ENCODE results near the gene TOP3B.

Gene TOP3B

DNA sequence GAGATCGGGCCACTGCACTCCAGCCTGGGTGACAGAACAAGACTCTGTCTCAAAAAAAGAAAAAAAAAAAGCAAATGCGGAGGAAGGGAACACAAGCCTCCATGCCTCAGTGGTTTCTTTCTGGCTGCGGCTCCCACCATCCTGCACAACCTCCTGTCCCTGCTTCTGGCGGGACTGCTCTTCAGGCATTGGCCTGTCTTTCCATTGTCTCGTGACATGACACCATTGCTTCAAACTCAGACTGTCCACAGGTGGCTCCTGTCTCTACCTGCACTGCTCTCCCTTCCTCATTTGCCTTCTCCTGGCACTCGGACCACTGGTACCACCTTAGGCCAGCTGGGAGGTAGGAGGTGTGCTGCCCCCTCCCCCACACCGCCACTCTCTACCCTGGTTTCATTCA is 19.3 kb downstream of the TOP3B start:
- H3K4me1 ChIP-seq, result no peaks in the 10 kb centered on the region
- H3K27me3 ChIP-seq, result no peaks in the 10 kb centered on the region
- H3K27ac ChIP-seq, result no peak overlapping the region
- no peaks in the 10 kb centered on the region for H3K9me3 ChIP-seq
- TF ChIP-seq, protein P1, sequence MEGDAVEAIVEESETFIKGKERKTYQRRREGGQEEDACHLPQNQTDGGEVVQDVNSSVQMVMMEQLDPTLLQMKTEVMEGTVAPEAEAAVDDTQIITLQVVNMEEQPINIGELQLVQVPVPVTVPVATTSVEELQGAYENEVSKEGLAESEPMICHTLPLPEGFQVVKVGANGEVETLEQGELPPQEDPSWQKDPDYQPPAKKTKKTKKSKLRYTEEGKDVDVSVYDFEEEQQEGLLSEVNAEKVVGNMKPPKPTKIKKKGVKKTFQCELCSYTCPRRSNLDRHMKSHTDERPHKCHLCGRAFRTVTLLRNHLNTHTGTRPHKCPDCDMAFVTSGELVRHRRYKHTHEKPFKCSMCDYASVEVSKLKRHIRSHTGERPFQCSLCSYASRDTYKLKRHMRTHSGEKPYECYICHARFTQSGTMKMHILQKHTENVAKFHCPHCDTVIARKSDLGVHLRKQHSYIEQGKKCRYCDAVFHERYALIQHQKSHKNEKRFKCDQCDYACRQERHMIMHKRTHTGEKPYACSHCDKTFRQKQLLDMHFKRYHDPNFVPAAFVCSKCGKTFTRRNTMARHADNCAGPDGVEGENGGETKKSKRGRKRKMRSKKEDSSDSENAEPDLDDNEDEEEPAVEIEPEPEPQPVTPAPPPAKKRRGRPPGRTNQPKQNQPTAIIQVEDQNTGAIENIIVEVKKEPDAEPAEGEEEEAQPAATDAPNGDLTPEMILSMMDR (IDR thresholded peaks at IDR 0.05), result no peak
- H3K36me3 ChIP-seq, result peaks cover 65 to 100% (median 95%) of the 10 kb centered on the region in 3 donors
- DNase-seq, result no peak
- intact Hi-C loops (cut with DNase I; ENCODE audit: low total_unique reads), result no loop called here
- no peak overlapping the region for H3K4me3 ChIP-seq

DNA sequence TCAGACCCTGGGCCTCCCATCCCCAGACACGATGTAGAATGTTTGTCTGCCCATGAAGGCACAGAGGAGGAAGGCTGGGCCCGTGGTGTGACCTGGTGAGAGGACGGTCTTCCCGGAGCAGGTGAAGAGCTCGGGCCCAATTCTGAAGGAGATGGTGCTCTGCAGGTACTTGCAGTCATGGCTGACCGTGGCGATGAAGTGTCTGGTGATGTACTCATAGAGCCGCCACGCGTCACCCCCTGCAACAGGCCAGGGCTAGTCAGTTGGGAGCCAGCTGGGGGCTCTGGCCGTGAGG is 20.0 kb downstream of the TOP3B start:
- Histone ChIP-seq H3K9me3 (no peaks in the 10 kb centered on the region), H3K4me3 (no peak overlapping the region), H3K4me1 (no peaks in the 10 kb centered on the region), H3K27ac (no peak overlapping the region), H3K36me3 (peaks cover 59 to 100% (median 94%) of the 10 kb centered on the region in 3 donors), H3K27me3 (no peaks in the 10 kb centered on the region)
- intact Hi-C loops (cut with DNase I; ENCODE audit: low total_unique reads), result no loop called here
- DNase-seq, result no peak
- TF ChIP-seq, protein P1 (IDR thresholded peaks at IDR 0.05), result no peak

DNA sequence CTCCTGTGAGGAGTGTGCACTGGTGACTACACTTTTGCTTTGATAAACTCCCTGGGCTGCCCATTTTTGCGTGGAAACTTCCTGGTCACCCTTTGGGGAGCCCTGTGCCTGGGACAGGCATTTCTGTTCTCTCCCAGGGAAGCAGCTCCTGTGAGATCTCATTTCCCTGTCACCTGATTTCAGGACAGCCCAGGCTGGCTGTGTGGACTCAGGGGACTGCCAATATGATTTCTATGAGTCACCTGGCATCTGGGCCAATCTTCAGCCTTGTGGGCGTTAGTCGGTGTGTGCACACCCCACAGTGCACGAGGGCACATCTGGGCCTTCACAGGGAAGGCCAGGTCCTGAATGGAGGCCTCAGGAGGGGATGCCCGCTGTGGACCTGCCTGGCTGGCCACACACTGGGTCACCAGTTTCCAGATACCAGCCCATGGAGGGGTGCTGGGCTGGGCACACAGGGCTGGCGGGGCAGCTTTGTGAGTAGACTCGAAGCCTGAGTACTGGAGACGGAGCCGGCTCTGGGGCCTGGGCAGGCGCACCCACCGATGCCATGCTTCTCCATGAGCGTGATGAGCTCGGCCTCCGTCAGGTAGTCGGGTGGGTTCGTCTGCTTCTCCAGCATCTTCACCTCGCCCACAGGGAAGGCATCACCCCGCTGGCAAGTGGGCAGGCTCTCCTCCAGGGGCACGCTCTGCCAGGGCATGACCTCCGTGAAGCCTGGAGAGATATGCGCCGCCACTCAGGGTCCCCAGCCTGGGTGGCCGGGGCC is 20.5 kb downstream of the TOP3B start:
- Histone ChIP-seq H3K27me3 (no peaks in the 10 kb centered on the region), H3K4me1 (no peaks in the 10 kb centered on the region), H3K27ac (no peak overlapping the region), H3K4me3 (no peak overlapping the region), H3K36me3 (peaks cover 54 to 95% (median 88%) of the 10 kb centered on the region in 3 donors), H3K9me3 (no peaks in the 10 kb centered on the region)
- no peak for DNase-seq
- TF ChIP-seq, protein P1 (IDR thresholded peaks at IDR 0.05), result no peak
- intact Hi-C loops (cut with DNase I; ENCODE audit: low total_unique reads), result no loop called here

DNA sequence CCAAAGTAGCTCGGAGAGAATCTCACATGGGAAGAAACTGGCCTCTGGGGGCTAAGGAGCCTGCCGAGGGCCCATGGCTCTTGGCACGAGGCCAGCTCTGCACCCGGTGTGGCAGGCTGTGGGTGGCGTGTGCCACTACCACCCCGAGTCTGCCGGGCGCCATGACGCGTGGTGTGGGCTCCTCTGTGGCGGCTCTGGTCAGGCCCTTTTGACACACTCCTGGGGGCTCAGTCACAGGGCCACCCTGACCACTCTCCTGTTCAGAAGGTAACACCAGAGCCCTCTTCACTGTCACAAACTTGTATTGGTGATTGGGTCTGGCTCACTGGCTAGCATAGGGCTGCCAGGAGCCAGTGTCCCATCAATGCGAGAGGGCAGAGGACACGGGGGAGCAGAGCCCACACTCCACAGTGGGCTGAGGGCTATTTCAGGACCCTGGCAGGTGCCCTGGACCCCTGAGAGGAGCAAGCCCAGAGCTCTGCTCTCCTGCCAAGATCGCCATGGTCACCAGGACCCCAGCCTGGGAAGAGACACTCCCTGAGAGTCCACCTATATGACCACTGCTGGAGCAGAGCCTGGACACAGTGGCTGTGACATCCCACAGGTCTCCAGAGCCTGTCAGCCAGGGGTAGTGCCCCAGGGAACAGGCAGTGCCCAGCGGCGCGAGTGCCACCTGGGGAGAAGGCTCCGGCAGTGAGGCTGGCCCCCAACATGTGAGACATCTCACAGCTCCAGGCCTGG is 21.3 kb downstream of the TOP3B start:
- no peaks in the 10 kb centered on the region for H3K27me3 ChIP-seq

DNA sequence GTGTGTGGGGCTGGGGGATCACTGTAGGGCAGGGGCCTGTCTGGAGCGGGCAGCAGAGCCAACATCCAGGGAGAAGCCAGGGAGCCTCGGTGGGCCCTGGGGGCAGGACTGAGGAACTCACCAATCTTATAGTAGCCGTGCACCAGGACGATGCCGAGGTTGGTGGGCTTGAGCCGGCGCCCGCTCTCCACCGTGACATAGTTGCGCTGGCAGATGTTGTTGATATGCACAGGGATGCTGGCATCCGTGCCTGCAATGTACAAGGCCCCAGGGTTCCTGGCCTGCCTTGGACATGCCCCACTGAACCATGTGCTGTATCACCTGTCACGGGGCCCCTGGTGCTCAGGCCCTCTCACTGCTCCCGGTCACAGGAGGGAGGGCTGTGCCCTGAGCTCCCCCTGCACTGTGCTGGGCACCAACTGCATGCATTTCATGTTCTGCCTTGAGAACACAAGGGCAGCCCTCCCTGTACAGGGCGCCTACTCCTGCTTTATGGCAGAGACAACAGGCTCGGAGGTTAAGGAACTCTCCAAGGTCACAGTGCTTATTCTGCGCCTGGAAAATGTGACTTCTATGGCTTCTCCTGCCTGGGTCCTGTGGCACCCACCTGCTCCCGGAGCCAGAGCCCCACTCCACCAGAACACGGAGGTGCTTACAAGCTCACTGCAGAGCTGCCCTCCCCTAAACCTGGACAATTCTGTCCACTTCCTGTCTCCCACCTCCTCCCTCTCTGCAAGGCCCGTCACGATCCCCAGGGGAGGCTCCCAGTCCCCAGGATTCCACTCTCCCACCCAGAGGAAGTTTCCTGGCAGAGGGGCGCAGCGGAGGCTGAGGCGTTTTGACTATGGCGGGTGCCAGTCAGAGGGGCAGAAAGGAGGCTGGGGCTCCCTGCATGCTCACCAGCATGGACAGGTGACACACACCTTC is 22.1 kb downstream of the TOP3B start:
- Histone ChIP-seq H3K4me3 (no peak overlapping the region), H3K4me1 (no peaks in the 10 kb centered on the region), H3K27me3 (no peaks in the 10 kb centered on the region), H3K9me3 (no peaks in the 10 kb centered on the region), H3K27ac (no peak overlapping the region), H3K36me3 (peaks cover 38 to 79% (median 73%) of the 10 kb centered on the region in 3 donors)
- TF ChIP-seq, protein P1 (IDR thresholded peaks at IDR 0.05), result no peak
- intact Hi-C loops (cut with DNase I; ENCODE audit: low total_unique reads), result no loop called here
- no peak for DNase-seq

More for the DNA sequence above, 21.3 kb downstream of the TOP3B start:
- Histone ChIP-seq H3K9me3 (no peaks in the 10 kb centered on the region), H3K36me3 (peaks cover 46 to 87% (median 81%) of the 10 kb centered on the region in 3 donors), H3K4me3 (no peak overlapping the region), H3K27ac (no peak overlapping the region), H3K4me1 (no peaks in the 10 kb centered on the region)
- DNase-seq, result no peak
- TF ChIP-seq, protein P1 (IDR thresholded peaks at IDR 0.05), result no peak
- intact Hi-C loops (cut with DNase I; ENCODE audit: low total_unique reads), result no loop called here

Data from tibial artery (tissue), 4 donors.